H1 (cell line): ENCODE results near the gene PROSER2. TPM values are rescaled to one million over a fixed set of nuclear protein-coding genes. Genes with fewer than 3 reads are reported as not detected.

Experiments used
- CTCF ChIA-PET: fragments of 300-600 bp; sonication (Branson Sonifier 250); formaldehyde crosslinking; loops from one replicate; lab custom pipeline; 2021; ENCODE audit not compliant: partially characterized antibody; lab: Charles Lee
- POLR2A ChIA-PET: fragments of 300-600 bp; sonication (Branson Sonifier 250); formaldehyde crosslinking; loops from one replicate; lab custom pipeline; 2021; ENCODE audit warnings: inconsistent platforms; ENCODE audit not compliant: partially characterized antibody; lab: Charles Lee
- DNase-seq, 2 experiments: peaks; one replicate each; pipeline versions ENCODE4 v3.0.0 to v3.0.0-alpha.2; 2010 to 2022; ENCODE audit warnings: low spot score in 2 of 2, low read depth in 1 of 2, mixed read lengths in 1 of 2
- FAIRE-seq: peaks from 2 replicates; lab custom pipeline; 2011; peaks lifted over from hg19 to GRCh38; lab: Jason Lieb, UNC
- H2AFZ ChIP-seq: 2 replicates; pipeline ENCODE4 v1.8.1; 2012; ENCODE audit warnings: low read length, inconsistent platforms
- H2AK5ac ChIP-seq: 2 replicates; pipeline ENCODE4 v1.6.1; 2013; ENCODE audit warnings: low read depth, low read length
- H2BK120ac ChIP-seq: replicated peaks from 2 replicates; pipeline ENCODE3; 2013; ENCODE audit warnings: low read depth, low read length, inconsistent platforms
- H2BK12ac ChIP-seq: 2 replicates; pipeline ENCODE4 v1.6.1; 2013; ENCODE audit warnings: low read depth, low read length
- H2BK15ac ChIP-seq: 2 replicates; pipeline ENCODE4 v1.6.1; 2013; ENCODE audit warnings: low read length
- H2BK20ac ChIP-seq: 2 replicates; pipeline ENCODE4 v1.6.1; 2013; ENCODE audit warnings: low read length
- H2BK5ac ChIP-seq: 2 replicates; pipeline ENCODE4 v1.6.1; 2013; ENCODE audit warnings: low read depth, low read length
- H3K14ac ChIP-seq: 2 replicates; pipeline ENCODE4 v1.6.1; 2013; ENCODE audit warnings: inconsistent platforms; ENCODE audit not compliant: insufficient read length
- H3K18ac ChIP-seq: 2 replicates; pipeline ENCODE4 v1.6.1; 2013; ENCODE audit warnings: low read length; ENCODE audit errors: extremely low read depth
- H3K23ac ChIP-seq: 2 replicates; pipeline ENCODE4 v1.6.1; 2013; ENCODE audit warnings: inconsistent platforms; ENCODE audit not compliant: insufficient read length
- H3K23me2 ChIP-seq: 2 replicates; pipeline ENCODE4 v1.6.1; 2013; ENCODE audit warnings: low read depth, low read length
- H3K27ac ChIP-seq: 2 replicates; pipeline ENCODE4 v1.6.1; 2011; ENCODE audit warnings: low read depth, low read length, inconsistent platforms
- H3K27me3 ChIP-seq, 4 experiments: replicated peaks in 1 of 4; 1 replicate in 1 of 4; 2 replicates in 3 of 4; pipeline versions ENCODE4 v1.6.1 to v1.8.1; 2011 to 2013; ENCODE audit warnings: low read length in 3 of 4, mild to moderate bottlenecking in 3 of 4, inconsistent platforms in 2 of 4, mixed read lengths in 2 of 4, moderate library complexity in 1 of 4; ENCODE audit not compliant: control insufficient read depth in 3 of 4, insufficient read depth in 3 of 4; ENCODE audit errors: extremely low read depth in 1 of 4
- H3K36me3 ChIP-seq, 4 experiments: 2 replicates each; pipeline versions ENCODE4 v1.6.1 to v1.8.1; 2011 to 2013; ENCODE audit warnings: mild to moderate bottlenecking in 4 of 4, low read length in 3 of 4, moderate library complexity in 2 of 4, control low read depth in 1 of 4, inconsistent platforms in 1 of 4; ENCODE audit not compliant: insufficient read depth in 4 of 4, control insufficient read depth in 2 of 4
- H3K4ac ChIP-seq: replicated peaks from 2 replicates; pipeline ENCODE3; 2013; ENCODE audit warnings: low read length, low read depth, mixed read lengths, inconsistent platforms; ENCODE audit not compliant: insufficient read length
- H3K4me1 ChIP-seq, 4 experiments: replicated peaks in 1 of 4; 1 replicate in 1 of 4; 2 replicates in 3 of 4; pipeline versions ENCODE4 v1.6.1 to v1.8.1; 2011 to 2013; ENCODE audit warnings: low read length in 3 of 4, inconsistent platforms in 2 of 4, mixed read lengths in 1 of 4; ENCODE audit not compliant: insufficient read depth in 4 of 4, control insufficient read depth in 3 of 4
- H3K4me2 ChIP-seq, 2 experiments: 2 replicates each; pipeline versions ENCODE4 v1.6.1 to v1.8.1; 2011 to 2013; ENCODE audit warnings: low read depth in 2 of 2, low read length in 2 of 2, control low read depth in 1 of 2, inconsistent platforms in 1 of 2, mild to moderate bottlenecking in 1 of 2; ENCODE audit not compliant: insufficient read depth in 1 of 2
- H3K4me3 ChIP-seq, 4 experiments: fragments of 200-600, 300-600 bp in 1 of 4; sonication (generic), shearing (Covaris generic), sonication (Bioruptor Twin) in 1 of 4; 2 replicates each; pipeline versions ENCODE4 v1.5.1 to v1.8.1; 2011 to 2016; ENCODE audit warnings: low read length in 4 of 4, low read depth in 3 of 4, control low read depth in 2 of 4, inconsistent platforms in 2 of 4, mild to moderate bottlenecking in 2 of 4, mixed read lengths in 1 of 4, moderate library complexity in 1 of 4; ENCODE audit not compliant: insufficient read depth in 2 of 4; ENCODE audit errors: extremely low read depth in 1 of 4
- H3K56ac ChIP-seq: replicated peaks from 2 replicates; pipeline ENCODE3; 2013; ENCODE audit warnings: low read depth, mild to moderate bottlenecking, mixed read lengths, low read length, inconsistent platforms; ENCODE audit not compliant: insufficient read length
- H3K79me1 ChIP-seq: 2 replicates; pipeline ENCODE4 v1.6.1; 2013; ENCODE audit warnings: low read depth, low read length, control low read depth
- H3K79me2 ChIP-seq, 2 experiments: 2 replicates each; pipeline versions ENCODE4 v1.6.1 to v1.8.1; 2012 to 2013; ENCODE audit warnings: low read length in 2 of 2, mild to moderate bottlenecking in 2 of 2, inconsistent platforms in 1 of 2; ENCODE audit not compliant: insufficient read depth in 2 of 2, control insufficient read depth in 1 of 2
- H3K9ac ChIP-seq, 4 experiments: replicated peaks in 1 of 4; 1 replicate in 1 of 4; 2 replicates in 3 of 4; pipeline versions ENCODE4 v1.6.1 to v1.8.1; 2011 to 2013; ENCODE audit warnings: low read depth in 3 of 4, low read length in 3 of 4, control low read depth in 2 of 4, mild to moderate bottlenecking in 2 of 4, moderate library complexity in 2 of 4, inconsistent platforms in 1 of 4; ENCODE audit errors: extremely low read depth in 1 of 4
- H3K9me3 ChIP-seq, 2 experiments: 2 replicates each; pipeline versions ENCODE4 v1.6.1 to v1.8.1; 2012 to 2013; ENCODE audit warnings: mild to moderate bottlenecking in 2 of 2, moderate library complexity in 2 of 2, control low read depth in 1 of 2, inconsistent platforms in 1 of 2, low read depth in 1 of 2, low read length in 1 of 2, mixed read lengths in 1 of 2; ENCODE audit not compliant: insufficient read depth in 2 of 2
- H4K20me1 ChIP-seq, 2 experiments: replicated peaks in 1 of 2; 2 replicates each; pipeline versions ENCODE3 to v1.8.1; 2011 to 2013; ENCODE audit warnings: inconsistent platforms in 2 of 2, low read length in 2 of 2, mild to moderate bottlenecking in 1 of 2; ENCODE audit not compliant: insufficient read depth in 2 of 2, control insufficient read depth in 1 of 2
- H4K5ac ChIP-seq: 2 replicates; pipeline ENCODE4 v1.6.1; 2013; ENCODE audit warnings: low read length, low read depth, mixed read lengths, inconsistent platforms; ENCODE audit not compliant: insufficient read length
- H4K8ac ChIP-seq: 2 replicates; pipeline ENCODE4 v1.8.0; 2013; ENCODE audit warnings: mild to moderate bottlenecking, moderate library complexity, low read length, inconsistent platforms; ENCODE audit not compliant: insufficient read depth; ENCODE audit errors: extremely low read depth
- H4K91ac ChIP-seq: replicated peaks from 2 replicates; pipeline ENCODE3; 2013; ENCODE audit warnings: low read length, mixed read lengths, inconsistent platforms; ENCODE audit not compliant: insufficient read length
- BACH1 ChIP-seq: IDR thresholded peaks from 2 replicates; pipeline ENCODE4 v1.6.1; 2012; ENCODE audit warnings: low read length, improper control_type of control experiment
- CEBPB ChIP-seq: IDR thresholded peaks from 2 replicates; pipeline ENCODE4 v1.6.1; 2012; ENCODE audit warnings: low read depth, low read length
- CHD1 ChIP-seq: IDR thresholded peaks from 2 replicates; pipeline ENCODE4 v1.6.1; 2012; ENCODE audit warnings: low read depth, low read length, improper control_type of control experiment
- KDM5A ChIP-seq: fragments of 200-600 bp; IDR thresholded peaks from 2 replicates; pipeline ENCODE4 v1.7.1; 2012; ENCODE audit warnings: mild to moderate bottlenecking, low read length, inconsistent platforms, mixed read lengths
- NANOG ChIP-seq: IDR thresholded peaks from 2 replicates; pipeline ENCODE4 v1.6.1; 2011; ENCODE audit warnings: low read length, low read depth, mild to moderate bottlenecking, inconsistent platforms; ENCODE audit not compliant: insufficient read depth, poor library complexity, severe bottlenecking
- RBBP5 ChIP-seq: IDR thresholded peaks from 2 replicates; pipeline ENCODE4 v1.7.1; 2012; ENCODE audit warnings: low read depth, mild to moderate bottlenecking, inconsistent platforms, low read length, moderate library complexity, borderline replicate concordance
- SIN3A ChIP-seq, 2 experiments: IDR thresholded peaks in 1 of 2; conservative IDR thresholded peaks in 1 of 2; 2 replicates each; pipeline ENCODE4 v1.6.1; 2011 to 2012; ENCODE audit warnings: low read length in 2 of 2, improper control_type of control experiment in 1 of 2, low read depth in 1 of 2, mild to moderate bottlenecking in 1 of 2
- SIRT6 ChIP-seq: IDR thresholded peaks from one replicate; pipeline ENCODE4 v1.7.1; 2012; ENCODE audit warnings: low read length, inconsistent platforms
- SP2 ChIP-seq: IDR thresholded peaks from 2 replicates; pipeline ENCODE4 v1.6.1; 2012; ENCODE audit warnings: mild to moderate bottlenecking, low read length, inconsistent platforms
- TEAD4 ChIP-seq: IDR thresholded peaks from 2 replicates; pipeline ENCODE4 v1.6.1; 2012; ENCODE audit warnings: low read depth, low read length, inconsistent platforms, mixed read lengths
- WGBS, 2 experiments: shearing (Covaris generic) in 1 of 2; methylation state at CpG; one replicate each; pipeline versions ENCODE4 v1.1.6 to v1.1.7; 2013 to 2015; ENCODE audit warnings: low lambda C conversion rate in 2 of 2, mixed read lengths in 2 of 2, inconsistent platforms in 1 of 2, low coverage in 1 of 2, missing lambda C conversion rate in 1 of 2; ENCODE audit not compliant: insufficient replicate concordance in 2 of 2, insufficient coverage in 1 of 2, insufficient read length in 1 of 2; ENCODE audit errors: extremely low coverage in 1 of 2, missing lambda C conversion rate in 1 of 2; 5-methylcytosine and 5-hydroxymethylcytosine counted together
- polyA plus RNA-seq, 7 experiments: library from polyadenylated mRNA; depleted of rRNA in 3 of 7; stranded (reverse) in 5 of 7; unstranded in 2 of 7; fragments of >200 nt in 5 of 7; fragments of 200-250 nt in 2 of 7; gene quantifications; 1 replicate in 5 of 7; 2 replicates in 1 of 7; 4 replicates in 1 of 7; pipeline versions ENCODE4 v1.2.1 to v1.2.3, GENCODE V29; 2011 to 2013; ENCODE audit warnings: missing spikeins in 2 of 7, mixed read lengths in 2 of 7
- total RNA-seq: library from RNA; stranded (reverse); fragmentation: NEBNext Ultra II Directional; extraction: Animal tissue kit (Norgen Biotek cat#: 25700); gene quantifications from 2 replicates; pipeline ENCODE4 v1.2.1, GENCODE V29; 2021
- TF ChIP-seq, protein P1 (sequence below): IDR thresholded peaks from 2 replicates; pipeline ENCODE4 v1.6.1; 2012; ENCODE audit warnings: low read length, inconsistent platforms

PROSER2 gene
- total and polyA plus RNA-seq, 2 of the 8 experiments (the other 6 are each of a cell fraction or from before 2014, with no cell fraction given), result 3.9 to 13.7 TPM

DNA sequence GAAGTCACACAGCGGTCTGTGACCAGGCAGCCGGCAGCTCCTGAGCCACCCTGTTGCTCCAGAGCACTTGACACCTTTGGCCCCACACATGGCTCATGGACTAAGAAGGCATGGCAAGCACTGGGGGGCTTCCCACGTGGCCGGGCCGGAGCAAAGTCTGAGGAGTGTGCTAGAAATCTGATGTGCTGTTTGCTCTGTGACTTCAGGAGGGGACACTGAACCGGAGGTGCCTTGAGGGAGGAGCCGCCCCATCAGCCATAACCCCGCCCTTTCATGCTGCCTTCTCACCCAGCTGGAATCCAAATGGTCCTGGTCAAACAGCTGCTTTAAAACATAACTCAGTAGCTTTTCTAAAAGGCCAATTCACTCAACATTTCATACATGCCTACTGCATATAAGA lies 33.5 kb downstream of the PROSER2 start:
- H3K4ac ChIP-seq, result no peak overlapping the region
- no peak overlapping the region for H3K27ac ChIP-seq
- POLR2A ChIA-PET, result interaction anchor here (1.0 kb wide), 1 partner anchor 17 kb away, joined by 3 read pairs; no protein-coding TSS in a partner anchor
- no peak overlapping the region for H2BK120ac ChIP-seq
- H4K91ac ChIP-seq, result no peak overlapping the region
- H2BK20ac ChIP-seq, result no peak overlapping the region
- DNase-seq (no peak), FAIRE-seq (no peak)
- no peak overlapping the region for H4K5ac ChIP-seq
- no peak overlapping the region for H3K14ac ChIP-seq
- H3K9ac ChIP-seq, result no peak overlapping the region
- no peak overlapping the region for H3K18ac ChIP-seq
- no peaks in the 10 kb centered on the region for H3K79me2 ChIP-seq
- no peaks in the 10 kb centered on the region for H3K23me2 ChIP-seq
- no peaks in the 10 kb centered on the region for H3K79me1 ChIP-seq
- H3K23ac ChIP-seq, result no peak overlapping the region
- no peak overlapping the region for H2AFZ ChIP-seq
- H3K27me3 ChIP-seq, result no peaks in the 10 kb centered on the region
- 90% methylated on average over 8 of the region's 8 CpGs; no CpG with 5 or more reads in 1 of the 2 experiments for WGBS, 2 experiments
- CTCF ChIA-PET, result interaction anchor here (1.3 to 2.4 kb wide), 5 partner anchors 10 to 75 kb away, joined by 3 to 8 read pairs (median 6); no protein-coding TSS in a partner anchor
- peaks cover 0 to 6% (median 0%) of the 10 kb centered on the region in 4 experiments; a peak in 3 of 8 replicates for H3K36me3 ChIP-seq
- no peak overlapping the region for H2BK15ac ChIP-seq
- no peak overlapping the region for H3K4me2 ChIP-seq
- H3K4me1 ChIP-seq, result no peaks in the 10 kb centered on the region; a peak in 1 of 7 replicates
- no peak overlapping the region for H3K4me3 ChIP-seq
- H2BK12ac ChIP-seq, result no peak overlapping the region
- no peaks in the 10 kb centered on the region for H4K20me1 ChIP-seq
- H4K8ac ChIP-seq, result no peak overlapping the region
- no peaks in the 10 kb centered on the region for H3K9me3 ChIP-seq
- H2BK5ac ChIP-seq, result no peak overlapping the region
- H2AK5ac ChIP-seq, result no peak overlapping the region
- TF ChIP-seq SIN3A (conservative IDR thresholded peaks at IDR 0.05 in 1 of 2, IDR thresholded peaks at IDR 0.05 in 1 of 2; ENCODE audit: low read depth in 1 of 2, low read length in 2 of 2) (no peak), BACH1 (no peak), SIRT6 (no peak), SP2 (no peak), NANOG (no peak), CEBPB (no peak), RBBP5 (no peak), KDM5A (no peak), CHD1 (no peak), TEAD4 (no peak)
- TF ChIP-seq, protein P1, sequence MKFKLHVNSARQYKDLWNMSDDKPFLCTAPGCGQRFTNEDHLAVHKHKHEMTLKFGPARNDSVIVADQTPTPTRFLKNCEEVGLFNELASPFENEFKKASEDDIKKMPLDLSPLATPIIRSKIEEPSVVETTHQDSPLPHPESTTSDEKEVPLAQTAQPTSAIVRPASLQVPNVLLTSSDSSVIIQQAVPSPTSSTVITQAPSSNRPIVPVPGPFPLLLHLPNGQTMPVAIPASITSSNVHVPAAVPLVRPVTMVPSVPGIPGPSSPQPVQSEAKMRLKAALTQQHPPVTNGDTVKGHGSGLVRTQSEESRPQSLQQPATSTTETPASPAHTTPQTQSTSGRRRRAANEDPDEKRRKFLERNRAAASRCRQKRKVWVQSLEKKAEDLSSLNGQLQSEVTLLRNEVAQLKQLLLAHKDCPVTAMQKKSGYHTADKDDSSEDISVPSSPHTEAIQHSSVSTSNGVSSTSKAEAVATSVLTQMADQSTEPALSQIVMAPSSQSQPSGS, result no peak
- no peak overlapping the region for H3K56ac ChIP-seq
